ENCODE data around the gene NLRP7.
"Not testable (repeated sequence)": the region's sequence is repeated elsewhere in the genome, so short reads cannot be mapped to it uniquely, and the experiment has no call there.

Gene NLRP7

DNA sequence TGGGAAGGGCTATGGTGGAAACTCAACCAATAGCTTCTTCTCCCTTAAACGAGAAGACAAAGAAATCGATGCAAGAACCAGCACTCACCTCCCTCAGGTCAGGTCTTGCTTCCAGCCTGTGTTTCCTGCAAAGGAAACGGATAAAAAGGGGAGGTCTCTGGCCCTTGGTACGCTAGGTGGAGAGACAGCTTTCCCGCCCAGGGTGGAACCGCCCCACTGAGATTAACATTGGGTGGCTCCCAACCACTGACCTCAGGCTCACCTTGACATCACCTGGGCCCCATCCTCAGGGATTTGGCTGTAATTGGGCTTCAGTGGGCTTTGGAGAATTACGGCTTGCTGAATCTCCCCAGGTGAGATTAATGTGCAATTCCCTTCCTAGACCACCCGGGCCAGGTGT is at the start of gene NLRP7:
NLRP7 (minus strand) TSS at position 150 of the 400 bp plus-strand sequence.
- DNase-seq, result no peak

DNA sequence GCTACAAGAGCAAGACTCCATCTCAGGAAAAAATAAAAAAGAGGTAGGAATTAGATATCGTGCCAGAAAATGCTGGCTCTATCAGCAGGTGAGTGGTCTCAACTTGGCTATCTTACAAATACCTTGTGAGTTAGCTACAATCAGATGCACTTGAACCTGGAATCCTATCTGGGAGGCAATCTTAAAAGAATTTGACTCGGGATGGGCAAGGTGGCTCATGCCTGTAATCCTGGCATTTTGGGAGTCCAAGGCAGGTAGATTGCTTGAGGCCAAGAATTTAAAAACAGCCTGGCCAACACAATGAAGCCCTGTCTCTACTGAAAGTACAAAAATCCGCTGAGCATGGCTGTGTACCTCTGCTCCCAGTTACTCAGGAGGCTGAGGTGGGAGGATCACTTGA is 48.2 kb upstream of the NLRP7 start:
- DNase-seq, result no peak

DNA sequence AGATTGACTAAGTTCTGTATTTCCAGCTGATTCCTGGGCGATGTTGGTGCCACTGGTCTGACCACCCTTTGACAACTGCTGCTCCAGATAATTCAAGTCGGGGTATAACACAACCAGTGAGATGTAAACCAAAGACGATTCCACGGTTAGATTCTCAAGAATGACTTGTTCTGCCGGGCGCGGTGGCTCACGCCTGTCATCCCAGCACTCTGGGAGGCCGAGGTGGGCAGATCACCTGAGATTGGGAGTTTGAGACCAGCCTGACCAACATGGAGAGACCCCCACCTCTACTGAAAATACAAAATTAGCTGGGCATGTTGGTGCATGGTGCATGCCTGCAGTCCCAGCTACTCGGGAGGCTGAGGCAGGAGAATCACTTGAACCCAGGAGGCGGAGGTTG is 42.2 kb upstream of the NLRP7 start:
- DNase-seq, result not testable (repeated sequence)

DNA sequence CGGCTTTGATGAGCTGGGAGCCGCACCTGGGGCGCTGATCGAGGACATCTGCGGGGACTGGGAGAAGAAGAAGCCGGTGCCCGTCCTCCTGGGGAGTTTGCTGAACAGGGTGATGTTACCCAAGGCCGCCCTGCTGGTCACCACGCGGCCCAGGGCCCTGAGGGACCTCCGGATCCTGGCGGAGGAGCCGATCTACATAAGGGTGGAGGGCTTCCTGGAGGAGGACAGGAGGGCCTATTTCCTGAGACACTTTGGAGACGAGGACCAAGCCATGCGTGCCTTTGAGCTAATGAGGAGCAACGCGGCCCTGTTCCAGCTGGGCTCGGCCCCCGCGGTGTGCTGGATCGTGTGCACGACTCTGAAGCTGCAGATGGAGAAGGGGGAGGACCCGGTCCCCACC is 35.2 kb upstream of the NLRP7 start:
- not testable (repeated sequence) for DNase-seq

DNA sequence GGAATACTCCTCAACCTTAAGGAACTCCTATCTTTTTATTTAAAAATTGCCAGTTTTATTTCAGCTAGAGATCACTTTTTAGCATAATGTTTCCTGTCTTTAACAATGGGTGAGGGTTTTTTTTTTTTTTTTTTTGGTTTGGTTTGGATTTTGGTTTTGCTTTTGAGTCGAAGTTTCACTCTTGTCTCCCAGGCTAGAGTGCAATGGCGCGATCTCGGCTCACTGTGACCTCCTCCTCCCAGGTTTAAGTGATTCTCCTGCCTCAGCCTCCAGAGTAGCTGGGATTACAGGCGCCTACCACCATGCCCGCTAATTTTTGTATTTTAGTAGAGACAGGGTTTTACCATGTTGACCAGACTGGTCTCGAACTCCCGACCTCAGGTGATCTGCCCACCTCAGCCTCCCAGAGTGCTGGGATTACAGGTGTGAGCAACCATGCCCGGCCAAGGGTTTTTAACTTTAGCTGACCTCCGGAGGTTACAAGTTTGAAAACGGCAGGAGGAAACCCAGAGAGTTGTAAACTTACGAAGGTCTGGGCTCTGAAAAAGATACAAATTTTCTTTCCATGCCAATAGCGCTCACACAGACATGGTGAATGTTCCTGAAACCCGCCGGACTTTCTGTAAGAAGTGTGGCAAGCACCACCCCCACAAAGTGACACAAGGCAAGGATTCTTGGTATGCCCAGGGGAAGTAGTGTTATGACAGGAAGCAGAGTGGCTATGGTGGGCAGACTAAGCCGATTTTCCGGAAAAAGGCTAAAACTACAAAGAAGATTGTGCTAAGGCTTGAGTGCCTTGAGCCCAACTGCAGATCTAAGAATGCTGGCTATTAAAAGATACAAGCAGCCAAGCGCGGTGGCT is 26.1 kb upstream of the NLRP7 start:
- not testable (repeated sequence) for DNase-seq

DNA sequence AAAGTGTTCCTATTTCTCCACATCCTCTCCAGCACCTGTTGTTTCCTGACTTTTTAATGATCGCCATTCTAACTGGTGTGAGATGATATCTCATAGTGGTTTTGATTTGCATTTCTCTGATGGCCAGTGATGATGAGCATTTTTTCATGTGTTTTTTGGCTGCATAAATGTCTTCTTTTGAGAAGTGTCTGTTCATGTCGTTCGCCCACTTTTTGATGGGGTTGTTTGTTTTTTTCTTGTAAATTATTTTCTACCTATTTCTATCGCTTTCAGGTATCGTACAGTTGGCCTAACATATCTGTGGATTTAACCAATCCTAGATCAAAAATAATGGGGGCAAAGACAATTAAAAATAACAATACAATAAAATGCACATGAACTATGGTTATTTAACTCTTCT is 24.1 kb upstream of the NLRP7 start:
- not testable (repeated sequence) for DNase-seq

DNA sequence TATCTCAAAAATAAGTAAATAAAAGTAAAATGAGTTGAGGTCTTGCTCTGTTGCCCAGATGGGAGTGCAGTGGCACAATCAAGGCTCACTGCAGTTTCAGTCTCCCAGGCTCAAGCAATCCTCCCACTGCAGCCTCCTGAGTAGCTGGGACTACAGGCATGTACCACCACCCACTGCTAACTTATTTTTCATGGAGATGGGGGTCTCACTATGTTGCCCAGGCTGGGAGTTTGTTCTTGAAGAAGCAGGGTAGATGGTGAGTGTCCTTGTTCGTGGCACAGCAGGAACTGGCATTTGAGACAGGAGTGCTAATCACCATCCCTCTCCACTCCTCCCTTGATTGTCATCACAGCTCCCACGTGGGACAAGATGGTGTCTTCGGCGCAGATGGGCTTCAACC is 22.3 kb upstream of the NLRP7 start:
- no peak for DNase-seq

DNA sequence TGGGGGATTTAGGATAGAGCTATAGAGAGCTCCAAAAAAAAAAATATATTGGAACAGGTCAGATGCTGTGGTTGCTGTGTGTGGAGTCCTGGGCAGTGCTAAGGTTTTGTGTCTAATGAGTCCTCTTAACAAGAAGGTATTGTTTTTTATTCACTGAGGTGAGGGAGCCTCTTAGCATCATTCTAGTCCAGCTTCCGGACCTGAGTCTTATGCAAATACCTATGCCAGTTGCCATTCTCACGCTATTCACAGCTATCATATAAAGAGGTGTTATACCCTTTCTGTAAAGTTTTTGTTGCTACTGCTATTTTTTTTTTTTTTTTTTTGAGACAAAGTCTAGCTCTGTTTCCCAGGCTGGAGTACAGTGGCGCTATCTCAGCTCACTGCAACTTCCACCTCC is 20.3 kb upstream of the NLRP7 start:
- DNase-seq, result no peak

DNA sequence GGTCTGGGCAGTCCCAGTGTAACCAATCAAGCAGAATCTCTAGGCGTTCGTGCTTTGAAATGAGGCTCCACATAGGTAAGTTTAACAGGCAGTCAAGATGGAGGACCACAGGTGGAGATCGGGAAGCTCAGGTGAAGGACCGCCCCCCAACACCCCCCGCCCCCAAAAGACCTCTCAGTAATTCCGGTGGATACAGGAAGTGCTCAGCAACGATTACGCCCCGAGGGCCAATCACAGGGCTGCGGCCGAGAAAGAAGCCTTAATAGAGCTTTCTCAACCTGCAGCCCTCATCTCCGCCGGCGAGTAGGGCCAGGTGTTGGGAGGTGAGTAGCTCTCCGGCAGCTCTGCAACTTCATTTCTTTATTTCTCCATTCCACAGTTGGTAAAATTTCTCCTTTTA is 17.7 kb upstream of the NLRP7 start:
- DNase-seq, result not testable (repeated sequence)

DNA sequence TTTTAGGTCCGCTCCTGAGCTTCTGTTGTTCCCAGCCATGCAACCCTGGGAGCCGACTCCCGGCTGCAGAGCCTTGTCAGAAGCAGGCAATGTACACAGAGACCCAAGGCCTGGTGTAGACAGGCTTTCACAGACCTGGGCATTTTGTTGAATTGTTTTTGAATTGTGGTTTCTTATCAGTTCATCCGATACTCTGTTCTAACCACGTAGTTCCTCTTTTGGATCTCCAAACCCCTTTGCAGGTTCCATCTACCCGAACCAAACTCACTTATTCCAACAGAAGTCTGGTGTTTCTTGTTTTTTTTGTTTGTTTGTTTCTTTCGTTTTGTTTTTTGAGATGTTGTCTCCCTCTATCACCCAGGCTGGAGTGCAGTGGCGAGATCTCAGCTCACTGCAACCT is 12.5 kb upstream of the NLRP7 start:
- DNase-seq, result no peak

DNA sequence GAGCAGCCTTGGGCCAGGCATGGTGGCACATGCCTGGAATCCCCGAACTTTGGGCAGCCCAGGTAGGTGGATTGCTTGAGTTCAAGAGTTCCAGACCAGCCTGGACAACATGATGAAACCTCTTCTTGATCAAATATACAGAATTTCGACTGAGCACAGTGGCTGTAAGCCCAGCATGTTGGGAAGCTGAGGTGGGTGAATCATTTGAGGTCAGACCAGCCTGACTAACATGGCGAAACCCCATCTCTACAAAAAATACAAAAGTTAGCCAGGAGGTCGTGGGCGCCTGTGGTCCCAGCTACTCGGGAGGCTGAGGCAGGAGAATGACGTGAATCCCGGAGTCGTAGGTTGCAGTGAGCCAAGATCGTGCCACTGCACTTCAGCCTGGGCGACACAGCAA is 8.0 kb upstream of the NLRP7 start:
- DNase-seq, result no peak

DNA sequence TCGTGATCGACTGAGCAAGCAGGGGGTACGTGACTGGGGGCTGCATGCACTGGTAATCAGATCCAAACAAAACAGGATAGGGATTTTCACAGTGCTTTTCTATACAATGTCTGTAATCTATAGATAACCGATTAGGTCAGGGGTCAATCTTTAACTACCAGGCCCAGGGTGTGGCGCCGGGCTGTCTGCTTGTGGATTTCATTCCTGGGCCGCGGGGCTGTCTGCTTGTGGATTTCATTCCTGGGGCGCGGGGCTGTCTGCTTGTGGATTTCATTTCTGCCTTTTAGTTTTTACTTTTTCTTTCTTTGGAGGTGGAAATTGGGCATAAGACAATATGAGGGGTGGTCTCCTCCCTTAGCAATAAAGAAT is 6.0 kb upstream of the NLRP7 start:
- not testable (repeated sequence) for DNase-seq

DNA sequence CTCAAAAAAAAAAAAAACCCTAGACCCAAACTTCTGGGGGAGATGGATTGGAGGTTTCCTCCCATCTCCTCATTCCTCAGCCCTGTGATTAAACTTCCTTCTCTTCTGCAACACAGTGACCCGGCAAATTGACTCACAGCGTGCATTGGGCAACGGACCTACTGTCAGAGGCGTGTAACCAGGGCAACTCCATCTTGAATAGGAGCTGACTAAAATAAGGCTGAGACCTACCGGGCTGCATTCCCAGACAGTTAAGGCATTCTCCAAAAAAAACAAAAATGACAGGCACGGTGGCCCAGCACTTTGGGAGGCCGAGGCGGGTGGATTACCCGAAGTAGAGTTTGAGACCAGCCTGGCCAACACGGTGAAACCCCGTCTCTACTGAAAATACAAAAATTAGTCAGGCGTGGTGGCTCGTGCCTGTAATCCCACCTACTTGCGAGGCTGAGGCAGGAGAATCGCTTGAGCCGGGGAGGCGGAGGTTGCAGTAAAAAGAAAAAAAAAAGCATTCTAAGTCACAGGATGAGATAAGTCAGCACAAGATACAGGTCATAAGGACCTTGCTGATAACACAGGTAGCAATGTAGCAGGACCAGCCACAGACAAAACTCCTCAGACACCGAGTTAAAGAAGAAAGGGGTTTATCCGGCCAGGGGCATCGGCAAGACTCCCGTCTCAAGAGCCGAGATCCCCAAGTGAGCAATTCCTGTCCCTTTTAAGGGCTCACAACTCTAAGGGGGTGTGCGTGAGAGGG is 5.4 kb upstream of the NLRP7 start:
- DNase-seq, result no peak

DNA sequence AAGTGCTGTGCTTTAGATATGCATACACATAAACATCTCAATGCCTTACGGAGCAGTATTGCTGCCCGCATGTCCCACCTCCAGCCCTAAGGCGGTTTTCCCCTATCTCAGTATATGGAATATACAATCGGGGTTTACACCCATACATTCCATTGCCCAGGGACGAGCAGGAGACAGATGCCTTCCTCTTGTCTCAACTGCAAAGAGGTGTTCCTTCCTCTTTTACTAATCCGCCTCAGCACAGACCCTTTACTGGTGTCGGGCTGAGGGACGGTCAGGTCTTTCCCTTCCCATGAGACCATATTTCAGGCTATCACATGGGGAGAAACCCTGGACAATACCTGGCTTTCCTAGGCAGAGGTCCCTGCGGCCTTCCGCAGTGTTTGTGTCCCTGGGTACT is 3.2 kb upstream of the NLRP7 start:
- DNase-seq, result not testable (repeated sequence)

DNA sequence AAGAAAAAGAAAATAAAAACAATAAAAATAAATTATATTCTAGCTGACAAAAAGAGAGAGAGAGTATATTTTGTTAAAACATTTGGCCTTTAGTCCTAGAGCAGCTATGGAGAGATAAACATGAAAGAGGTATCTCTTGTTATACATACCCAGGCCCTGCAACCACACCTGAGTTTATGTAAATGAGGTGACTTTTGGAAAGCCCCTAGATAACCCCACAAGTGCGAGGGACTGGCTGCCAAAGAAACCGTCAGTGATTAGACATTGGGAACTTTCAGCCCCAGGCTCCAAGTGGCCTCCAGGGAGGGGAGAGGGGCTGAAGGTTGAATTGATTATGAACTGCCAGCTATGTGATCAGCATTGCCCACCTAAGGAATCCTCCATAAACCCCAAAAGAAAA is 2.1 kb upstream of the NLRP7 start:
- no peak for DNase-seq

DNA sequence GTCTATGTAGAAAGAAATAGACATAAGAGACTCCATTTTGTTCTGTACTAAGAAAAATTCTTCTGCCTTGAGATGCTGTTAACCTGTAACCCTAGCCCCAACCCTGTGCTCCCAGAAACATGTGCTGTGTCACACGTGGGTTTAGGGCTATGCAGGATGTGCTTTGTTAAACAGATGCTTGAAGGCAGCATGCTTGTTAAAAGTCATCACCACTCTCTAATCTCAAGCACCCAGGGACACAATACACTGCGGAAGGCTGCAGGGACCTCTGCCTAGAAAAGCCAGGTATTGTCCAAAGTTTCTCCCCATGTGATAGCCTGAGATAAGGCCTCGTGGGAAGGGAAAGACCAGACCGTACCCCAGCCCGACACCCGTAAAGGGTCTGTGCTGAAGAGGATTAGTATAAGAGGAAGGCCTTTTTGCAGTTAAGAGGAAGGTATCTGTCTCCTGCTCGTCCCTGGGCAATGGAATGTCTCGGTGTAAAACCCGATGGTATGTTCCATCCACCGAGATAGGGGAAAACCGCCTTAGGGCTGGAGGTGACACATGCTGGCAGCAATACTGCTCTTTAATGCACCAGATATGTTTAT is 3.5 kb downstream of the NLRP7 start:
- not testable (repeated sequence) for DNase-seq

DNA sequence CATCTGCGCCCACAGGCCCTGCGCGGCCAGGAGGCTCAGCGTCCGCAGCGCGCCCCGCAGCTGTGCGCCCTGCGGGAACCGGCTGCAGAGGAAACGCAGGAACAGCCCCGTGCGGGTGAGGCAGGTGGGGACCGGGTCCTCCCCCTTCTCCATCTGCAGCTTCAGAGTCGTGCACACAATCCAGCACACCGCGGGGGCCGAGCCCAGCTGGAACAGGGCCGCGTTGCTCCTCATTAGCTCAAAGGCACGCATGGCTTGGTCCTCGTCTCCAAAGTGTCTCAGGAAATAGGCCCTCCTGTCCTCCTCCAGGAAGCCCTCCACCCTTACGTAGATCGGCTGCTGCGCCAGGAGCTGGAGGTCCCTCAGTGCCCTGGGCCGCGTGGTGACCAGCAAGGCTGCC is 7.8 kb downstream of the NLRP7 start:
- not testable (repeated sequence) for DNase-seq

DNA sequence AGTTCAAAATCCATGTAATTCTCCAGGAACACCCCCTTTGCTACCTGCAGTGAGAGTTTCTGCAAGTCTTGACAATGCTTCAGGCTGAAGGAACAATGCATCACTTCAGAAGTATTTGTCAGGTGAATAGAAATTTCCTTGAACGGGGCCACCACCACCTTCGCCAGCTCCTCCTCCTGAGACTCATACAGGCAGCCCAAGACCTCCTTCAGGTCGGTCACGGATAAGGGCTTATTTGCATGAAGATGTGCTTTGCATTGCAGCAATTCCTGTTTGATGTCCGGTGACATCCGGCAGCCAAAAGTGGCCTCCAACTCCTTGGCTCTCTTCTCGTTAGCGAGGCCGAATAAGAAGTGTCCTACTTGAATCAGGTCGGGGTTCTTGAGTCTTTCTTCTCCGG is 8.4 kb downstream of the NLRP7 start:
- DNase-seq, result no peak

DNA sequence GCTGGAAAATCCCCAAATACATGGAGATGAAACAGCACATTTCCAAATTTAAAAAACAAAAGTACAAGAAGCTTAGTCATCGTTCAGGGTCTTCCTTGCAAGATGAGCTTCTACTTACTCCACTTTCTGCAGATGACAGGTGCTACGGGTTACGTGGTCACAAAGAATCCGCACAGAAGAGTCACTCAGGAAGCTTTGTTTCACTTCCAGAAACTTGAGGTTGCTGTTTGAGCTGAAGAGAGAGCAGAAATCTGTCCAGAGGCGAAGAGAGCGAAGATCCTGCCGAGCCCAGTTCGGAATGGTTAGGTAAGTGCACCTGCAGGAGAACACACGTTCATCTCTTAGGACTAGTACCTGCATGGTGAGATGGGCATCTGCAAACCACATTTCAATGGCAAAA is 9.4 kb downstream of the NLRP7 start:
- no peak for DNase-seq

DNA sequence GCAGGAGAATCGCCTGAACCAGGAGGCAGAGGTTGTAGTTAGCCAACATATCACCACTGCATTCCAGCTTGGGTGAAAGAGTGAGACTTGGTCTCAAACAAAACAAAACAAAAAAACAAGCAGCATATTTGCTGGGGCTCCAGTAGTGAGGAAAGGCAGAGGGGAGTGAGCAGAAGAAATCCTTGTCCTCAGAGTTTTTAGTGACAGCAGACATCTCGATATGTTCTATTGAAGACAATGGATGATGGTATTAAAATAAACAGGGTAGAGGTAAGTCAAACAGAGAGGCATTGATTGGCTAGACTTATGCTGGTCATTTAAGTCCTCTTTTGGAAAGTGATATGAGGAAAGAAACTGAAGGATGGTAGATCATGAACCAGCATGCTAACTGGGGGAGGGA is 19.0 kb downstream of the NLRP7 start:
- no peak for DNase-seq

DNA sequence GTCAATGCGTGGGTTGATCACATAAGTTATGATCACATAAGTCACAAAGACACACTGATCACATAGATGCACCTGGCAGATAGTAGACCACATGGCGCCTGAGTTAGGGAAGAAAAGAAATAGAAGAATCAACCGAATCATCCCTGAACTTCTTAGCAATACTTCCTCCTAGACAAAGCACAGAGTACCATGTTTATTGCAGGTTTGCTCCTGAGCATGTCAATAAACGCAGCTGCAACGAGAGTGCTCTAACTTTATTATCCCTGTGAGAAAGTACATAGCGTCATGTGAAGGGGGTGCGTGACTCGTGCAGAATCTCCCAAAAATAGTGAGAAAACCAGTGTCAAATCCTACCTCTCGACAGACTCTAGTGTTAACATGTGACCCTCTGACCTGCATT is 24.1 kb downstream of the NLRP7 start:
- no peak for DNase-seq

DNA sequence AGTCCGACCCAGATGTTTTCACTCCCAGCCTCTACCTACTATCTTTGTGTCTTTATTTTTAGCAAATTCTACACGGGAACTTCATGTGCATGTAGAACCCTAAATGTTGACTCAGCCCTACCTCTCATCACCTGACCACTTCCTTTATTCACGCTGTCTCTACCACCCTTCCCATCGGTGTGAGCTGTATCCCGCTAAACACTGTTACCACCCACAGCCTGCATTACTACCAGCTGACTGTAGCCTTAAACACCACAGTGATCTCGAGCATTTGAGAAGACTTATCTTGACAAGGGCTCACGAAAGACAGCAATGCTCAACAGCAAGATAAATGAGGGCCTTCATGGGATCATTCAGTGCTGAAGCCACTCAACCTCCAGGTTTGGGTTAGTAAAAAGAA is 26.2 kb downstream of the NLRP7 start:
- no peak for DNase-seq

DNA sequence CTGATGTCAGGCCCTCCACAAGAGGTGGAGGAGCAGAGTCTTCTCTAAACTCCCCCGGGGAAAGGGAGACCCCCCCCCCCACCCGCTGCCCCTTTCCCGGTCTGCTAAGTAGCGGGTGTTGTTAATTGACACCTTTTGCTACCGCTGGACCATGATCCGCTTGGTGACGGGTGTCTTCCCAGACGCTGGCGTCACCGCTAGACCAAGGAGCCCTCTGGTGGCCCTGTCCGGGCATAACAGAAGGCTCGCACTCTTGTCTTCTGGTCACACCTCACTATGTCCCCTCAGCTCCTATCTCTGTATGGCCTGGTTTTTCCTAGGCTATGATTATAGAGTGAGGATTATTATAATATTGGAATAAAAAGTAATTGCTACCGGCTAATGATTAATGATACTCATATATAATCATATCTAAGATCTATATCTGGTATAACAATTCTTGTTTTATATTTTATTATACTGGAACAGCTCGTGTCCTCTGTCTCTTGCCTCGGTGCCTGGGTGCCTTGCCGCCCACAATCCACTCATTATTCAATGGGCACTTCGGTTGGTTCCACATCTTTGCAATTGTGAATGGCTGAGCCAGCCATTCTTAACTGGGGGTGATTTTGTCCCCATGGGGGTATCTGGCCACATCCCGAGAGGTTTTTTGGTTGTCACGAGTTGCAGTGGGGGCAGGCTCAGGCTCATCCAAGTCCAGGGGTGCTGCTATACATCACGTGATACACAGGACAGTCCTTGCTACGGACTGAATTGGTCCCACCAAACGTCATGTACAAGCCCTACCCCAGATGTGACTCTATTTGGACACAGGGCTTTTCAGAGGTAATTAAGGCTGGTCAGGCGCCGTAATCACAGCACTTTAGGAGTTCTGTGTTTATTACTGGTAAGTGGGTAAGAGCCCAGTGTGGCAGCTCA is 27.4 kb downstream of the NLRP7 start:
- not testable (repeated sequence) for DNase-seq

Measured in DMS 273 treated with DMSO at 0.1 percent for 48 hours (cell line).